Activated CD8-positive, alpha-beta memory T cell treated with anti-CD3 and anti-CD28 coated beads, Interleukin-2, amount 10 ng/mL, durations not matched to agents 7 days and 5 days (primary cell): ENCODE results near the gene LRRC4B. TPM values are rescaled to one million over a fixed set of nuclear protein-coding genes. Genes with fewer than 3 reads are reported as not detected.

Experiments
- ATAC-seq: fragments of 150-1000 bp; cut with Tn5 transposase; one replicate; pipeline ENCODE4 v1.10.0; 2021; ENCODE audit warnings: moderate library complexity
- CTCF ChIA-PET: fragments of 350-600 bp; sonication (Branson Sonifier 250); formaldehyde crosslinking; loops from one replicate; lab custom pipeline; 2021; ENCODE audit warnings: antibody characterized with exemption; lab: Charles Lee
- DNase-seq: peaks from one replicate; pipeline ENCODE4 v3.0.0-alpha.2; 2020
- H3K27ac Mint-ChIP-seq: one replicate; pipeline ENCODE4 v1.8.0; 2021; ENCODE audit warnings: mild to moderate bottlenecking, mixed read lengths
- H3K27me3 Mint-ChIP-seq: one replicate; pipeline ENCODE4 v1.8.0; 2021; ENCODE audit warnings: mixed read lengths
- H3K36me3 Mint-ChIP-seq: one replicate; pipeline ENCODE4 v1.8.0; 2021; ENCODE audit warnings: mild to moderate bottlenecking, mixed read lengths
- H3K4me1 Mint-ChIP-seq: one replicate; pipeline ENCODE4 v1.8.0; 2021; ENCODE audit warnings: mixed read lengths
- H3K4me3 Mint-ChIP-seq: one replicate; pipeline ENCODE4 v1.8.0; 2021; ENCODE audit warnings: mild to moderate bottlenecking, moderate library complexity, mixed read lengths
- H3K9me3 Mint-ChIP-seq: one replicate; pipeline ENCODE4 v1.8.0; 2022; ENCODE audit warnings: low read depth, mixed read lengths
- total RNA-seq, 2 experiments: library from RNA; stranded (reverse); gene quantifications; one replicate each; pipeline ENCODE4 v1.2.3, GENCODE V29; 2021

Gene LRRC4B
- total RNA-seq, 2 experiments from 2014 or later: not detected

DNA sequence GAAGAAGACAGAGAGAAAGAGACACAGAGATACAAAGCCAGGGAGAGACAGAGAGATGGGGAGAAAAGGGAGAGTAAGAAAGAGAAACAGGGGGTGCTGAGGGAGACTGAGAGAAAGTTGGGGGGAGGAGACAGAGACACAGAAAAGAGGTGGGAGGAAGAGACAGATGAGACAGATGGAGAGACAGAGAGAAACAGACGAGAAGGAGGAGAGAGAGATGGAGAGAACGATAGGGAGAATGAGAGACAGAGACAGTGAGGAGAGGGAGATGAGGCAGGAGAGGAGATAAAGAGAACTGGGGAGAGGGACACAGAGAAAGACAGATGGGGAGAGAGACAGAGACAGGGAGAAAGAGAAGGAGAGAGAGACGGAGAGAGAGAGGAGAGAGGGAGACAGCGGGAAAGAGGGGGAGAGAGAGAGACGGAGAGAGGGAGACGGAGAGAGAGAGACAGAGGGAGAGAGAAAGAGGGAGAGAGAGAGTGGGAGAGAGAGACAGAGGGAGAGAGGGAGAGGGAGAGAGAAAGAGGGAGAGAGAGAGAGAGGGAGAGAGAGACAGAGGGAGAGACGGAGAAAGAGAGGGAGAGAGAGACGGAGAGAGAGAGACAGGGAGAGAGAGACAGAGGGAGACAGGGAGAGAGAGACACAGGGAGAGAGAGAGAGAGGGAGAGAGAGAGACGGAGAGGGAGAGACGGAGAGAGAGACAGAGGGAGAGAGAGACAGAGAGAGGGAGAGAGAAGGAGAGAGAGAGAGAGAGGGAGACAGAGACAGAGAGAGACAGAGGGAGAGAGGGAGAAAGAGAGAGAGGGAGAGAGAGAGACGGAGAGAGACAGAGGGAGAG lies 69.8 kb downstream of the LRRC4B start:
- H3K36me3 Mint-ChIP-seq: no peaks in the 10 kb centered on the region
- CTCF ChIA-PET: no interaction called here
- no peaks in the 10 kb centered on the region for H3K27me3 Mint-ChIP-seq
- no peaks in the 10 kb centered on the region for H3K4me1 Mint-ChIP-seq
- H3K9me3 Mint-ChIP-seq: no peaks in the 10 kb centered on the region
- H3K27ac Mint-ChIP-seq: no peak overlapping the region
- DNase-seq (no peak), ATAC-seq (no peak)
- no peak overlapping the region for H3K4me3 Mint-ChIP-seq

DNA sequence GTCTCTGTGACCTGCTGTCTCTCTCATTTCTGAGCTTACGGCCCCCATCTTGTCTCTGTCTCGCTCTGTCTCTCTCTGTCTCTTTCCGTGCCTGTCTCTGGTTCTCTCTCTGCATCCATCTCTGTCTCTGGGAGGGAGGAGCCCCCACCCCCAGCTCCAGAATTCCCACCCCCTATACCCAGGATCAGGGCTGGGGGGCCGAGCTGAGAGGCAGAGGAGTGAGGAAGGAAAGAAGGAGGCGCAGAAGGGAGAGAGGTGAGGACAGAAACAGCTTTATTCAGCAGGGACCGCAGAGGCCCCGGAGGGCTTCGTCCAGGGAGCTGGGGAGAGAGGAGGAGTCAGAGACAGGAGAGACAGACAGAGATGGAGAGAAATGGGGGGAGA lies 71.2 kb downstream of the LRRC4B start:
- Mint-ChIP-seq H3K4me1 (peaks cover 3% of the 10 kb centered on the region), H3K27ac (no peak overlapping the region)

DNA sequence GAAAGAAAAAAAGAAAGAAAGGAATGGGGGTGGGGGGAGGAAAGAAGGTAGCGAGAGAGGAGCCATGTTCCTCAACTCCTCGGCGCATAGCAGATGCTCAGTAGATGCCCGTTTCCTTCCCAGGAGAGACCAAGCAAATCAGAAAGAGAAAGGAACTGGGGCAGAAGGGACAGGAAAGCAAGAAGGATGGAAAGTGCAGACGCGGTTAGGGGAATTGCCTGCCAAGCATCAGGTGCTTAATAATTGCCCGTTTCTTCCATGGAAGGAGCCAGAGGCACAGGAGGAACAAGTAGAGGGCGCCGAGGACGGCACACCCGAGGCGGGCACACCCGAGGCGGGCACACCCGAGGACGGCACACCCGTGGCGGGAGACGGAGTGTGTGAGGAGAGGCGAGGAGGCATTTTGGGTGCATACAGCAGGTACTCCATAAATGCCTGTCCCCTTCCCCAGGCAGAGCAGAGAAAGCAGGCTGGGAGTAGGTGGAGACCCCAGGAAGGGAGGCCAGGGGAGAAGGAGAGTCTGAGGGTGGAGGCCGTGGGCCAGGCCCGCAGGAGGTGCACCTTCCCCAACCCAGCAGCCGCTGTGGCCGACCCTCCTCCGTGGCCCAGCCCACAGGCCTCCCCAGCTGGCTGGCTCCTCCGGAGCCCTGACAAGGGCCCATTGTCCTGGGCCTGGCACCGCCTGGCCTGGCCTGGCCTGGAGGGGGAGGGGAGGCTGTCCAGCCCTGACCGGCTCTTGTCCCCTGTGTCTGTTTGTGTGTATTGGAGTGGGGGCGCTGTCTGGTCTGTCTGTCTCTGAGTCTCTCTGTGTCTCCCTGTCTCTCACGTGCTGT lies 71.8 kb downstream of the LRRC4B start:
- H3K36me3 Mint-ChIP-seq: no peaks in the 10 kb centered on the region
- no peak overlapping the region for H3K4me3 Mint-ChIP-seq
- H3K9me3 Mint-ChIP-seq: no peaks in the 10 kb centered on the region
- peaks cover 7% of the 10 kb centered on the region for H3K27me3 Mint-ChIP-seq
- ATAC-seq (no peak), DNase-seq (no peak)
- CTCF ChIA-PET: interaction anchor here (0.5 to 0.9 kb wide), 2 partner anchors 35 to 46 kb away, joined by 3 read pairs; no protein-coding TSS in a partner anchor
- peaks cover 9% of the 10 kb centered on the region for H3K4me1 Mint-ChIP-seq
- no peak overlapping the region for H3K27ac Mint-ChIP-seq

More for the DNA sequence above, 71.2 kb downstream of the LRRC4B start:
- no peaks in the 10 kb centered on the region for H3K36me3 Mint-ChIP-seq
- H3K27me3 Mint-ChIP-seq: peaks cover 2% of the 10 kb centered on the region
- no peak for ATAC-seq
- H3K9me3 Mint-ChIP-seq: no peaks in the 10 kb centered on the region
- no peak for DNase-seq
- CTCF ChIA-PET: interaction anchor here (0.9 kb wide), 1 partner anchor 36 kb away, joined by 3 read pairs; no protein-coding TSS in a partner anchor
- H3K4me3 Mint-ChIP-seq: no peak overlapping the region

DNA sequence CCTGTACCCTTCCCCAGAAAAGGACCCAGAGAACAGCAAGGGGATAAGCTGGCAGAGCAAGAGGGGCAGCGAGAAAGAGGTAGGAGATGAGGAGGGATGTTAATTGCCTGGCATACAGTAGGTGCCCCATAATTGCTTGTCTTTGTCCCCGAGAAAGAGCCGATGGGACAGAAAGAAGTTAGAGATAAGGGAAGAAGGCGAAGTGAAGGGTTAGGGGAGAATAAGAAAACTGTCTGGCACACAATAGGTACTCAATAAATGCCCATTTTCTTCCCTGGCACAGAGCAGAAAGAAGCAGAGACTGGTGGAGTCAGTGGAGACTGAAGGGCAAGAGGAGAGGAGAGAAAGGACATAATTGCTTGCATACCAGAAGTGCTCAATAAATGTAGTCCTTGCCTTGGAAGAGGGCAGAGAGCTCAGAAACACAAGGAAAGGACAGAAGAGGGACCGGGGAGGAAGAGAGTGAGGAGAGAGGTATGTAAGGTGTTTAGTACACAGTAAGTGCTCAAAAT lies 73.2 kb downstream of the LRRC4B start:
- H3K27me3 Mint-ChIP-seq: peaks cover 7% of the 10 kb centered on the region
- H3K9me3 Mint-ChIP-seq: no peaks in the 10 kb centered on the region
- no peak overlapping the region for H3K4me3 Mint-ChIP-seq
- DNase-seq (no peak), ATAC-seq (no peak)
- peaks cover 12% of the 10 kb centered on the region for H3K4me1 Mint-ChIP-seq
- no peak overlapping the region for H3K27ac Mint-ChIP-seq
- H3K36me3 Mint-ChIP-seq: no peaks in the 10 kb centered on the region
- CTCF ChIA-PET: no interaction called here

- no peak overlapping the region for H3K27ac Mint-ChIP-seq
- H3K36me3 Mint-ChIP-seq: no peaks in the 10 kb centered on the region
- H3K4me3 Mint-ChIP-seq: no peak overlapping the region
- no peak for DNase-seq
- CTCF ChIA-PET: no interaction called here
- ATAC-seq: no peak
- H3K27me3 Mint-ChIP-seq: peaks cover 7% of the 10 kb centered on the region
- peaks cover 12% of the 10 kb centered on the region for H3K4me1 Mint-ChIP-seq
- no peaks in the 10 kb centered on the region for H3K9me3 Mint-ChIP-seq
Observed at GRCh38 chr19:50494186-50495019, 73.8 kb downstream of the LRRC4B start.

- no peak overlapping the region for H3K27ac Mint-ChIP-seq
- no peaks in the 10 kb centered on the region for H3K36me3 Mint-ChIP-seq
- H3K4me1 Mint-ChIP-seq: peaks cover 12% of the 10 kb centered on the region
- ATAC-seq (no peak), DNase-seq (no peak)
- peaks cover 7% of the 10 kb centered on the region for H3K27me3 Mint-ChIP-seq
- CTCF ChIA-PET: interaction anchor here (0.7 kb wide), 1 partner anchor 357 kb away, joined by 4 read pairs; no protein-coding TSS in a partner anchor
- no peak overlapping the region for H3K4me3 Mint-ChIP-seq
- no peaks in the 10 kb centered on the region for H3K9me3 Mint-ChIP-seq
Observed at GRCh38 chr19:50493171-50493570, 75.1 kb downstream of the LRRC4B start.

GRCh38 chr19:50492303-50493052 lies 75.8 kb downstream of the LRRC4B start:
- Mint-ChIP-seq H3K36me3 (no peaks in the 10 kb centered on the region), H3K27me3 (peaks cover 9% of the 10 kb centered on the region), H3K4me1 (peaks cover 14% of the 10 kb centered on the region), H3K27ac (peak overlapping the region; percentile 20), H3K9me3 (no peaks in the 10 kb centered on the region), H3K4me3 (no peak overlapping the region)
- CTCF ChIA-PET: interaction anchor here (0.7 kb wide), 1 partner anchor 356 kb away, joined by 4 read pairs; no protein-coding TSS in a partner anchor
- ATAC-seq (peak; percentile 77), DNase-seq (no peak)

DNA sequence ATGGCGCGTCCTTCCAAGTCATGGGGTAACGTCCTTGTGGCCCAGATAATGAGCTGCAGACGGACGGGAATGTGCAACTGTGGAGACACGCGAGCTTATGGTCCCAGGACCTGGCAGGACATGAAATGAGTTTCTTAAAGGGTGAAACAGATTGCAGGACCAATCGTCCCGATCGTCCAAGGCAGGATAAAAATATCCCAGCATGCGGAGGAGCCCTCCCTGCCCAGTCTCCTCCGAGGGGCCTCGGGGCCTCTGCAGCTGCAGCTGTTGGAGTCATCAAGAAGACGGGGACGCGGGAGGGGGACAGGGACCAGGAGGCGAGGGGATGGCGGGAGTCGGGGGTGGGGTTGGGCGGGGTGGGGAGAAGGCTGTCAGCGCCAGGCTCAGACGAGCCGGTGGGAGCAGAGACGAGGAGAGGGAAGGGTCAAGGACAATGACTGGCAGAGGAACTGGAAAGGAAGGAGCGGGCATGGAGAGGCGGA lies 77.2 kb downstream of the LRRC4B start:
- H3K27ac Mint-ChIP-seq: no peak overlapping the region
- peaks cover 14% of the 10 kb centered on the region for H3K4me1 Mint-ChIP-seq
- CTCF ChIA-PET: no interaction called here
- no peak overlapping the region for H3K4me3 Mint-ChIP-seq
- peaks cover 2% of the 10 kb centered on the region for H3K36me3 Mint-ChIP-seq
- ATAC-seq: no peak
- no peaks in the 10 kb centered on the region for H3K9me3 Mint-ChIP-seq
- no peak for DNase-seq
- peaks cover 9% of the 10 kb centered on the region for H3K27me3 Mint-ChIP-seq

DNA sequence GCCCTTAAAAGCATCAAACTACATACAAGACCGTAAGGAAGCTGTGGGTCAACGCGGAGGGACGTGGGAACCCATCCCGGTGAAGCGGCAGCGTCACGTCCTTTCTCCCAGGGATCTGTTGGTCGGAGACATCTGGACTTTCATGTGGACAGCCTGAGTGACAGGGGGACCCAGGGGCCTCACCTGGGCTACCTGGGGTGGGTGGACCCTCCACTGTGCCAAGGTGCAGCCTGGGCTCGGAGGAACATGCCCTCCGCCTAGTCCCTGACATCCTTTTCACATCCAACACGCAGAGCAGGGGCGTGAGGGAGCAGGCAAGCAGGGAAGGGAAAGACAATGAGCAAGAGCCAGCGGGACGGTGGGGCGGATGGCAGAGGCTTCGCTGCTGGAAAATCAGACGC lies 77.8 kb downstream of the LRRC4B start:
- no peak for ATAC-seq
- H3K4me3 Mint-ChIP-seq: no peak overlapping the region
- H3K27ac Mint-ChIP-seq: no peak overlapping the region
- H3K36me3 Mint-ChIP-seq: peaks cover 5% of the 10 kb centered on the region
- H3K27me3 Mint-ChIP-seq: peaks cover 9% of the 10 kb centered on the region
- no peak for DNase-seq
- CTCF ChIA-PET: no interaction called here
- no peaks in the 10 kb centered on the region for H3K9me3 Mint-ChIP-seq
- peaks cover 14% of the 10 kb centered on the region for H3K4me1 Mint-ChIP-seq

DNA sequence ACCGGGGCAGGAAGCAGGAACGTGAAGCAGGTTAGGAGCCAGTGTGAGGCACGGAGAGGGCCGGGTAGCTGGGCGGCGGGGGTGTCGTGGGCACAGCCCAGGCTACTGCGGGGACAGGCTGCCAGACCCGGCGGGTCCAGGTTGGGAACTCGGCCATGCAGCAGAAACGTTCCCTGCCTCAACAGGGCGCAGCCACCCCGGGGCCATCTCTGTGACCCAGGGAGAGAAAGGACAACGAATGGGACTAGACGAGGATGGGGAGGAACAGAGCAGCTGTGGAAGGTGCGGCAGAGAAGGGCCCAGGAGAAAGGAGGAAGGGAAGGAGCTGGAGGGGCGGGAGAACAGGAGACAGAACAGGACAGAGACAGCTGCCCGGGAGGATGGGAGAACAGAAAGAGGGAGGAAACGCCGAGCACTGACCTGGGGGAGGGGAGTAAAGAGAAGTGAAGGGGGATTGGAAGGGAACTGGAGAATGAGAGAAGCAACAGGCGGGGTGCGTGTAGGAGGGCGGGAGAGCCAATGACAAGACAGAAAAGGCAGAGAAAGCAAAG lies 78.7 kb downstream of the LRRC4B start:
- Mint-ChIP-seq H3K4me3 (no peak overlapping the region), H3K27ac (no peak overlapping the region), H3K36me3 (peaks cover 8% of the 10 kb centered on the region), H3K4me1 (peaks cover 14% of the 10 kb centered on the region), H3K27me3 (peaks cover 9% of the 10 kb centered on the region), H3K9me3 (no peaks in the 10 kb centered on the region)
- DNase-seq (no peak), ATAC-seq (no peak)
- CTCF ChIA-PET: no interaction called here

DNA sequence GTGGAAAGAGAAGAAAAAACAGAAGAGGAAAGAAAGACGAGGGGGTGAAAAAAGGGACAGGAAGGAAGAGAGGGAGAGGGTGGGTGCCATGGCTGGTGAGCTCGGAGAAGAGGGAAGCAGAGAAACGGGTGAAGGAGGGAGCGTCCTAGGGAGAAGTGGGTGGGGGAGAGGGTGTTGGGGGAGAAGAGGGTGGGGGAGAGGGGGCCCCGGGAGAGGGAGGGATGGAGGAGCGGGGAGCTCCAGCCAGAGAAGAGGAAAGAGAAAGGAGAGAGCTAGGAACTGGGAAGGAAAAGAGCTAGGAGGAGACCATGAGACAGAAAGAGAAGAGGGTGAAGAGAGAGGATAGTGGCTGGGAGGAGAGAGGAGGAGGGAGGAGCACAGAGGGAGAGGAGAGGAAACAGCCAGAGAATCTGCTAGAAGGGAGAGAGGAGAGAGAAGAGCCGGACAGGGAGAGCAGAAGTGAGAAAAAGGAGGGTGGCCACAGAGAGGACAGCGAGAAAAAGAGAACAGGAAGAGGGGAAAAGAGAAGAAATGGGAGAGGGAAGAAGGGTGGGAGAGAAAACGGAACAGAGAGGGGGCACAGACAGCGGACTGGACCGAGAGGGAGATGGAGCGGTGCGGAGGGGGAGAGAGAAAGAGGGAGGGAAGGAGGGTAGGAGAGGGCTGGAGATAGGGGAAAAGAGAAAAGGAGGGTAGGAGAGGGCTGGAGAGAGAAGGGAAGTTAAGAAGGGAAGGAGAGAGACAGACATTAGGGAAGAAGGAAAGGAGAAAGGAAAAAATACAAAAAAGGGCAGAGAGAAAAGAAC lies 79.6 kb downstream of the LRRC4B start:
- H3K4me1 Mint-ChIP-seq: peaks cover 14% of the 10 kb centered on the region
- ATAC-seq (no peak), DNase-seq (no peak)
- H3K27ac Mint-ChIP-seq: no peak overlapping the region
- H3K4me3 Mint-ChIP-seq: no peak overlapping the region
- CTCF ChIA-PET: no interaction called here
- no peaks in the 10 kb centered on the region for H3K9me3 Mint-ChIP-seq
- peaks cover 9% of the 10 kb centered on the region for H3K27me3 Mint-ChIP-seq
- H3K36me3 Mint-ChIP-seq: peaks cover 8% of the 10 kb centered on the region
